Fibroblast of lung (primary cell): Measurements from ENCODE around the gene IMPG1. TPM values are rescaled to one million over a fixed set of nuclear protein-coding genes. Genes with fewer than 3 reads are reported as not detected.

Source experiments
- DNase-seq, 2 donors: peaks; one replicate each; pipeline versions ENCODE4 v3.0.0 to v3.0.0-alpha.2; 2010; ENCODE audit warnings: low read depth in 2 of 2
- H2AFZ ChIP-seq: 2 replicates; pipeline ENCODE4 v1.5.1; 2012; ENCODE audit warnings: low read length, control low read depth, inconsistent platforms
- H3K27ac ChIP-seq: 2 replicates; pipeline ENCODE4 v1.5.1; 2011; ENCODE audit warnings: low read length, control low read depth; ENCODE audit not compliant: insufficient read depth
- H3K27me3 ChIP-seq: 2 replicates; pipeline ENCODE4 v1.5.1; 2011; ENCODE audit warnings: mild to moderate bottlenecking, low read length; ENCODE audit not compliant: control insufficient read depth, insufficient read depth
- H3K36me3 ChIP-seq: 2 replicates; pipeline ENCODE4 v1.5.1; 2011; ENCODE audit warnings: low read length; ENCODE audit not compliant: control insufficient read depth, insufficient read depth
- H3K4me1 ChIP-seq: 2 replicates; pipeline ENCODE4 v1.5.1; 2011; ENCODE audit warnings: low read length; ENCODE audit not compliant: control insufficient read depth, insufficient read depth; ENCODE audit errors: extremely low read depth
- H3K4me2 ChIP-seq: 2 replicates; pipeline ENCODE4 v1.5.1; 2011; ENCODE audit warnings: low read length, control low read depth; ENCODE audit not compliant: insufficient read depth; ENCODE audit errors: extremely low read depth
- H3K4me3 ChIP-seq, 4 experiments: fragments of 200-600 bp in 1 of 4; sonication (generic) in 1 of 4; replicated peaks in 1 of 4; 2 replicates each; pipeline ENCODE4 v1.5.1; 2011 to 2016; ENCODE audit warnings: low read length in 4 of 4, low read depth in 3 of 4, mild to moderate bottlenecking in 3 of 4, control low read depth in 2 of 4, inconsistent platforms in 1 of 4, mixed read lengths in 1 of 4; ENCODE audit not compliant: insufficient read depth in 1 of 4; ENCODE audit errors: control extremely low read depth in 1 of 4
- H3K79me2 ChIP-seq: 2 replicates; pipeline ENCODE4 v1.5.1; 2012; ENCODE audit warnings: mild to moderate bottlenecking, low read length, inconsistent platforms; ENCODE audit not compliant: control insufficient read depth, insufficient read depth
- H3K9ac ChIP-seq: 2 replicates; pipeline ENCODE4 v1.5.1; 2011; ENCODE audit warnings: mild to moderate bottlenecking, low read length, control low read depth; ENCODE audit not compliant: insufficient read depth
- H3K9me3 ChIP-seq: 2 replicates; pipeline ENCODE4 v1.5.1; 2012; ENCODE audit warnings: low read depth, low read length; ENCODE audit not compliant: control insufficient read depth, insufficient read depth
- H4K20me1 ChIP-seq: 2 replicates; pipeline ENCODE4 v1.5.1; 2011; ENCODE audit warnings: low read length; ENCODE audit not compliant: control insufficient read depth, insufficient read depth; ENCODE audit errors: extremely low read depth
- EZH2 ChIP-seq: IDR thresholded peaks from 2 replicates; pipeline ENCODE4 v1.5.1; 2012; ENCODE audit warnings: low read length, control low read depth, mild to moderate bottlenecking; ENCODE audit errors: missing control alignments
- polyA plus RNA-seq, 2 donors: library from polyadenylated mRNA; depleted of rRNA in 1 of 2; stranded (reverse) in 1 of 2; unstranded in 1 of 2; fragments of >200 nt; gene quantifications; 2 replicates each; pipeline ENCODE4 v1.2.1, GENCODE V29; 2011 to 2012; ENCODE audit warnings: missing spikeins in 1 of 2
- total RNA-seq: library from RNA; depleted of rRNA; stranded (reverse); fragments of >200 nt; gene quantifications from 2 replicates; pipeline ENCODE4 v1.2.1, GENCODE V29; 2014
- TF ChIP-seq, protein P1 (sequence below), 2 donors: IDR thresholded peaks in 1 of 2; conservative IDR thresholded peaks in 1 of 2; 1 replicate in 1 of 2; 2 replicates in 1 of 2; pipeline ENCODE4 v1.5.1; 2011 to 2012; ENCODE audit warnings: low read length in 2 of 2, control low read depth in 1 of 2, inconsistent platforms in 1 of 2, low read depth in 1 of 2, mild to moderate bottlenecking in 1 of 2

IMPG1 gene
- total and polyA plus RNA-seq, 2 donors (not counting 1 experiment from before 2014, with no cell fraction given) = 0.17 TPM; not detected in 1

DNA sequence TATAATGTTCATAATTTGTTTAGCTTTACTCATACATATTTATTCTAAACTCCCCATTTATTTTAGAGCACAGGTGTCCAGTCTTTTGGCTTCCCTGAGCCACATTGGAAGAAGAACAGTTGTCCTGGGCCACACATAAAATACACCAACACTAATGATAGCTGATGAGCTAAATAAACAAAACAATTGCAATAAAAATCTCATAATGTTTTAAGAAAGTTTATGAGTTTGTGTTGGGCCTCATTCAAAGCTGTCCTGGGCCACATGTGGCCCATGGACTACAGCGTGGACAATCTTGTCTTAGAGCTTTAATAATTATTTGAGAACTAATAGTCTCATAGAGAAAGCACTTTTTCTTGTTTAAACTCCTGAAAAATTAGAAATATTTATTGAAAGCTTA lies 192.2 kb downstream of the IMPG1 start:
- Histone ChIP-seq H3K9ac (no peak overlapping the region), H3K4me2 (no peak overlapping the region), H3K36me3 (no peaks in the 10 kb centered on the region), H3K79me2 (no peaks in the 10 kb centered on the region), H3K4me1 (peaks cover 3% of the 10 kb centered on the region), H3K27me3 (no peaks in the 10 kb centered on the region), H3K27ac (no peak overlapping the region), H3K4me3 (no peak overlapping the region), H2AFZ (no peak overlapping the region), H4K20me1 (no peaks in the 10 kb centered on the region), H3K9me3 (no peaks in the 10 kb centered on the region)
- TF ChIP-seq, protein P1, sequence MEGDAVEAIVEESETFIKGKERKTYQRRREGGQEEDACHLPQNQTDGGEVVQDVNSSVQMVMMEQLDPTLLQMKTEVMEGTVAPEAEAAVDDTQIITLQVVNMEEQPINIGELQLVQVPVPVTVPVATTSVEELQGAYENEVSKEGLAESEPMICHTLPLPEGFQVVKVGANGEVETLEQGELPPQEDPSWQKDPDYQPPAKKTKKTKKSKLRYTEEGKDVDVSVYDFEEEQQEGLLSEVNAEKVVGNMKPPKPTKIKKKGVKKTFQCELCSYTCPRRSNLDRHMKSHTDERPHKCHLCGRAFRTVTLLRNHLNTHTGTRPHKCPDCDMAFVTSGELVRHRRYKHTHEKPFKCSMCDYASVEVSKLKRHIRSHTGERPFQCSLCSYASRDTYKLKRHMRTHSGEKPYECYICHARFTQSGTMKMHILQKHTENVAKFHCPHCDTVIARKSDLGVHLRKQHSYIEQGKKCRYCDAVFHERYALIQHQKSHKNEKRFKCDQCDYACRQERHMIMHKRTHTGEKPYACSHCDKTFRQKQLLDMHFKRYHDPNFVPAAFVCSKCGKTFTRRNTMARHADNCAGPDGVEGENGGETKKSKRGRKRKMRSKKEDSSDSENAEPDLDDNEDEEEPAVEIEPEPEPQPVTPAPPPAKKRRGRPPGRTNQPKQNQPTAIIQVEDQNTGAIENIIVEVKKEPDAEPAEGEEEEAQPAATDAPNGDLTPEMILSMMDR (conservative IDR thresholded peaks at IDR 0.05 in 1 of 2, IDR thresholded peaks at IDR 0.05 in 1 of 2; ENCODE audit: low read depth in 1 of 2, low read length in 2 of 2) = no peak
- no peak for TF ChIP-seq EZH2
- no peak for DNase-seq

DNA sequence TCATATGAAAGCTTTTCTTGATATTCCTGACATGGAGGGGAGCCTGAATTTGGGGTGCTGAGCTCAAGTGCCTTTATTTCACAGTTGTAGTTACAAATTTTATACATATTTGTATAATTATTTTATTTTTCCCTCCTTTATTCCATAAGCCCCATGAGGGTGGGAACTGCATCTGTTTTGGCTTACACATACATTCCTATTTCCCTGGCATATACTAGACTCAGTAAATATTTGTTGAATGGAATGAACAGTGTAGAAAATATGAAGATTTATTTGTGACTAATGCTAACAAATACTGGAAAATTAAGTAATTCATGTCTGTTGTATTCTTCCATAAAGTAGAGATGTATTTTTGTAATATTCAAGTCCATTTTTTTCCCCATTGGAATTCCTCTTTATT lies 196.3 kb downstream of the IMPG1 start:
- Histone ChIP-seq H3K27me3 (no peaks in the 10 kb centered on the region), H3K4me1 (no peaks in the 10 kb centered on the region), H3K9me3 (no peaks in the 10 kb centered on the region), H3K4me3 (no peak overlapping the region), H3K4me2 (no peak overlapping the region), H3K79me2 (no peaks in the 10 kb centered on the region), H3K27ac (no peak overlapping the region), H3K9ac (no peak overlapping the region), H3K36me3 (no peaks in the 10 kb centered on the region), H4K20me1 (no peaks in the 10 kb centered on the region), H2AFZ (no peak overlapping the region)
- no peak for TF ChIP-seq EZH2
- TF ChIP-seq, protein P1 (conservative IDR thresholded peaks at IDR 0.05 in 1 of 2, IDR thresholded peaks at IDR 0.05 in 1 of 2; ENCODE audit: low read depth in 1 of 2, low read length in 2 of 2) = no peak
- no peak for DNase-seq

DNA sequence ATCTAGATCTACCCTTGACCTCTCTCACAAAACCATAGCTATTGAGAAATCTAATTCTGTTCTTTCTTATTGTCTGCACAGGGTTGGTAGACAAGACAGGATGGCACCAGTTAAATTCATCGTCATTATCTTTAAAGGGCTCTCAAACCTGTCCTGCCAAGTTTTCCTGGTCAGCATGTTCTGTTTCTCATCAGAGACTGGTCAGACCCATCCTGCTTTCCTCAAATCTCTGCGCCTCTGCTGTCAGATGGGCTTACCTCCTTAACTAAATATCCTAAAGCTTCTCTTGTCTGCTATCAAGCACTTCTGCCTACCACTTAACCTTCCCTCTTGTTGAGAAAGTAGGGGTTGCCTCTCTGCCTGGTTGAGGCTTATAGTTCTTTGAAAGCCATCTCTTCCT lies 198.2 kb downstream of the IMPG1 start:
- Histone ChIP-seq H4K20me1 (no peaks in the 10 kb centered on the region), H3K4me1 (no peaks in the 10 kb centered on the region), H2AFZ (no peak overlapping the region), H3K36me3 (no peaks in the 10 kb centered on the region), H3K27ac (no peak overlapping the region), H3K4me3 (no peak overlapping the region), H3K4me2 (no peak overlapping the region), H3K9ac (no peak overlapping the region), H3K27me3 (no peaks in the 10 kb centered on the region), H3K9me3 (no peaks in the 10 kb centered on the region), H3K79me2 (no peaks in the 10 kb centered on the region)
- DNase-seq = no peak
- no peak for TF ChIP-seq EZH2
- TF ChIP-seq, protein P1 (conservative IDR thresholded peaks at IDR 0.05 in 1 of 2, IDR thresholded peaks at IDR 0.05 in 1 of 2; ENCODE audit: low read depth in 1 of 2, low read length in 2 of 2) = no peak
